Endothelial cell of umbilical vein (primary cell): ENCODE measurements around the gene VDAC2.

Source experiments
- EZH2 ChIP-seq: IDR thresholded peaks from 2 replicates; pipeline ENCODE4 v1.6.1; 2012; ENCODE audit warnings: borderline replicate concordance, low read depth, mild to moderate bottlenecking, moderate library complexity, low read length, inconsistent platforms; ENCODE audit not compliant: severe bottlenecking
- POLR2AphosphoS5 ChIP-seq: IDR thresholded peaks from 2 replicates; pipeline ENCODE4 v1.6.1; 2012; ENCODE audit warnings: low read depth, mild to moderate bottlenecking, control low read depth, low read length, moderate library complexity; ENCODE audit not compliant: insufficient read depth
- TF ChIP-seq, protein P1 (sequence below), 2 donors: IDR thresholded peaks; 1 replicate in 1 of 2; 2 replicates in 1 of 2; pipeline ENCODE4 v1.5.1; 2011; ENCODE audit warnings: low read length in 2 of 2, mild to moderate bottlenecking in 2 of 2, moderate library complexity in 2 of 2, control low read depth in 1 of 2, inconsistent platforms in 1 of 2, low read depth in 1 of 2; ENCODE audit not compliant: insufficient read depth in 1 of 2; ENCODE audit errors: extremely low read depth in 1 of 2

DNA sequence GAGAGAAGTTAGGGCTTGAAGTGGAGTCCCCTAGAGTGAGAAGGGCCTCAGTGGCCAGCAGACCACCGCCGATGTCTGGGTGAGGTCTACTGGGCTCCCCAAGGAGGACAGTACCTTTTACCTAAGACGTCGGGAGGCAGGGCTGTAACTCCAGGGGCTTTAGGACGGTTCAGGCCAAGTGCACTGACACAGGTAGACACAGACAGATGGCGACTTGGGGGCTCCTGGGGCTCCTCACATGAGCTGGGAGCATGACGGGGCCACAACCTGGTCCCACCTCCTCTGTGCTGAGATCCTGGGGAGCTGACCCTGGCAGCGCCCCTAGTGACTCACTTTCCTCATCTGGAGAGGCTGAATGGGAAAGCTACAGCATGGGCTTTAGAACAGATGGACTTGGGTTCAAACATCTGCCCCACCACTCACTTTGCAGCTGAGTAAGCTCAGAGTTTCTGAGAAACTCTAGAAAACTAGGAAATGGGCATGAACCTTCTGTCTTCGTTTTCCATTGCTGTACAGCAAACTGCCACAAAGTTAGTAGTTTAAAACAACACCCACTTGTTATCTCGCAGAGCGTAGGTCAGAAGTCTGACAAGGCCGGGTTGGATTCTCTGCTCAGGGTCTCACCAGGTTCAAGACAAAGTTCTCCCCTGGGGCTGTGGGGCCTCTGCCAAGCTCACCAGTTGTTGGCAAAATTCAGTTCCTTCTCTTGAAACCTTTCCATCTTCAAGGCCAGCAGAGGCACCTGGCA is 29.9 kb downstream of the VDAC2 start:
- TF ChIP-seq EZH2 (no peak), POLR2AphosphoS5 (no peak)
- TF ChIP-seq, protein P1, sequence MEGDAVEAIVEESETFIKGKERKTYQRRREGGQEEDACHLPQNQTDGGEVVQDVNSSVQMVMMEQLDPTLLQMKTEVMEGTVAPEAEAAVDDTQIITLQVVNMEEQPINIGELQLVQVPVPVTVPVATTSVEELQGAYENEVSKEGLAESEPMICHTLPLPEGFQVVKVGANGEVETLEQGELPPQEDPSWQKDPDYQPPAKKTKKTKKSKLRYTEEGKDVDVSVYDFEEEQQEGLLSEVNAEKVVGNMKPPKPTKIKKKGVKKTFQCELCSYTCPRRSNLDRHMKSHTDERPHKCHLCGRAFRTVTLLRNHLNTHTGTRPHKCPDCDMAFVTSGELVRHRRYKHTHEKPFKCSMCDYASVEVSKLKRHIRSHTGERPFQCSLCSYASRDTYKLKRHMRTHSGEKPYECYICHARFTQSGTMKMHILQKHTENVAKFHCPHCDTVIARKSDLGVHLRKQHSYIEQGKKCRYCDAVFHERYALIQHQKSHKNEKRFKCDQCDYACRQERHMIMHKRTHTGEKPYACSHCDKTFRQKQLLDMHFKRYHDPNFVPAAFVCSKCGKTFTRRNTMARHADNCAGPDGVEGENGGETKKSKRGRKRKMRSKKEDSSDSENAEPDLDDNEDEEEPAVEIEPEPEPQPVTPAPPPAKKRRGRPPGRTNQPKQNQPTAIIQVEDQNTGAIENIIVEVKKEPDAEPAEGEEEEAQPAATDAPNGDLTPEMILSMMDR (IDR thresholded peaks at IDR 0.05; ENCODE audit: extremely low read depth in 1 of 2, insufficient read depth in 1 of 2, low read depth in 1 of 2, low read length in 2 of 2): no peak
